Measurements from ENCODE around the gene PRMT3.
"Not testable (repeated sequence)": the region's sequence is repeated elsewhere in the genome, so short reads cannot be mapped to it uniquely, and the experiment has no call there.

PRMT3 gene

DNA sequence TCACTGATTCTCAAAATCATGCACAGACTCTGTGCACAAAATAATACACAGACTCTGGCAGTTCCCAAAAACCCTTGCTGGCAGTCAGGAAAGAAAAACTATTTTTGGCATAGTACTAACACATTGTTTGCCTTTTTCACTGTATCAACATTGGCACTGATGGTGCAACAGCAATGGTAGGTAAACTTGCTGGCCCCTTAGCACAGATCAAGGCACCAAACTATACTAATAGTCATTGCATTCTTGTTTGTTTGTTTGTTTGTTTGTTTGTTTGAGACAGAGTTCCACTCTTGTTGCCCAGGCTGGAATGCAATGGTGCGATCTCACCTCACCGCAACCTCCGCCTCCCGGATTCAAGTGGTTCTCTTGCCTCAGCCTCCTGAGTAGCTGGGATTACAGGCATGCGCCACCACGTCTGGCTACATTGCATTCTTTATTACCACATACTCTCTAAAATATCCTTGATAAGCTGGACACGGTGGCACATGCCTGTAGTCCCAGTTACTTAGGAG is 130.9 kb downstream of the PRMT3 start:
- DNase-seq (ENCODE audit: low spot score): no peak

DNA sequence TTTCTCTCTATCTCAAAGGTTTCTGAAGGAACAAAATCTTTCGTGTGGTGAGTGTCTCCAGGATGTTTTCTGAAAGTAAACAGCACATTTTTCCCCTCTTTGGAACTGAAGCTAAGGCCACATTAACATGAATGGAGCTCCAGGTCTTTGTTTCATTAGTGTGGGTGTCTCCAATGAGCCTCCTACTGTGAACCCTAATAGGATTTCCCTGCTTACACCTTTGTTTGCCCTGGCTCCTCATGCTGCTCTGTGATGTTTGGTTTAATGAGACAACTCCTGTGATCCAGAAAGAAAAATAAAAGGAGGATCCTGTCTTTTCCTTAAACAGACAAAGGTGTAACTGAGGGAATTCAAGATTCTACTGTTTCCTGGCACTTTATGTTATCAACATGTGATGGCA is 135.0 kb downstream of the PRMT3 start:
- no peak for DNase-seq (ENCODE audit: low spot score)

DNA sequence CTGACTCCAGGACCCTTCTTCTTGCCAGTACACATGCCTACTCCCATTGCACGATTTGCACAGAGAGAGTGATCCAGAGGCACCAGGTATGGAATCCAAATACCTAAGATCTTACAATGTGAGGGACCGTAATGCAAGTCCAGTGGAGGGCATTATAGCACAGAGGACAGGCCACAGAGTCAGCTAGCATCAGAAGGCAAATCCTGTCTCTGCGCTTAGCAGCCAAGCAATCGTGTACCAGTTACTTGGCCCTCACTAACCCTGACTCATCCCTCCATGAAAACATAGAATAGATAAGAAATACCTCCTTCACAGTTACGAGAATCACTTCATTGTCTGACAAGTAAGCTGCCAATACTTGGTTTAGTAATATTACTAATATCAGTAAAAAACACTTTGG is 142.2 kb downstream of the PRMT3 start:
- DNase-seq (ENCODE audit: low spot score): no peak

DNA sequence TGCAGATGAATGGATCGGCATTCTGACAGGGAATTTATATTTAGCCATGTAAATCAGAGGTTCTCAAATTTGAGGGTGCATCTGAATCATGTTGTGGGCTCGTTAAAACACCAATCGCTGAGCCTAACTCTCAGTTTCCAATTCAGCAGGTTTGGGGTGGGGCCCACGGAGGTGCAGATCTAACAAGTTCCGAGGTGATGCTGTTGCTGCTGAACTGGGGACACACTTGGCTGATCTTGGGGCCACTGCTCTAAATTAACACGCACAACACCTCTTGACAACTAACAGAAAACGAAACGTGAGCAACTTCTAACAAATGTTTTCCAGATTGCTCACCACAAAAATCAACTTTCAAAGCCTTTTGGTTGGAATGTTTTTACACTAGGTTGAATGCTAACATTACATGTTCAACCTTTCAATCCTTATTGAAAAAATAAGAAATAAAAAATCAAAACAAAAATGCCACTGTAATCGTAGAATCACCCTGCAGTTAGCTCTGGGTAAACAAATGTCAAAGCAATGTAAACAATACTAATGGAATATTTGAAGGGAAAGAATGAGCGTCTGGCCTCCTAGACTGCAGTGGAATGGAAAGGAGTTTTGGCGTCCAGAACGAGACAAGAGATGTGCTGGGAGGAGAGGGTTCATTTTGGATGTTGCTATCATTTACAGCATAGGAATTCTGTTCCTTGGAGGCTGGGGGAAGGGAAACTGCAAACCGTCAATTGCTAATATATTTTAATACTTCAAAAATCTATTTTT is 143.6 kb downstream of the PRMT3 start:
- no peak for DNase-seq (ENCODE audit: low spot score)

DNA sequence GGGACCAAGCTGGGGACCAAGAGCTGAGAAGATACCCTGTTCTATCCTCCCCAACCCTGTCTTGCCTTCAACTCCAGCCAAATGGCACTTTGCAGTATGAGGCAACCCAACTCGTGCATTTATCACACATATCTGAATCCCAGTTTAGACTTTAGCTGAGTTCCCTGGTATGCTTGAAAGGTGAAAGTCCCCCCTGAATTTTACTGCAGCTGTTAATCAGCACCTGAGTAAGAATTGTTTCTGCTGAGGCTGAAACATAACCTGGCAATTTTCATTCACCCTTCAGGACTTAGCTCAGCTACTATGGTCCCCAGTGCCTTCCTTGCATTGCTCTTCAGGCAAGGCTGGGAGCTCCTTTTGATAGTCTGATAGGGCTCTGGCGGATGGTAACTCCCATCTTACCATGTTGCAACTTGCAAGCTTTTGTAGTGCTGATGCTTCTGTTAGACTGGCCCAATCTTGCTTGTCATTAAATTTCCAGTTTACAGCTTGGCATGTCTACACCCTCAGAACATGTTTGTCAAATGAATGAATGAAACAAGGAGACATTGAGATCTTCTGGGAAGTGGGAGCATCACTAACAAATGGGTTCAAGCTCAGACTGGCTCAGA is 147.9 kb downstream of the PRMT3 start:
- DNase-seq (ENCODE audit: low spot score): no peak

DNA sequence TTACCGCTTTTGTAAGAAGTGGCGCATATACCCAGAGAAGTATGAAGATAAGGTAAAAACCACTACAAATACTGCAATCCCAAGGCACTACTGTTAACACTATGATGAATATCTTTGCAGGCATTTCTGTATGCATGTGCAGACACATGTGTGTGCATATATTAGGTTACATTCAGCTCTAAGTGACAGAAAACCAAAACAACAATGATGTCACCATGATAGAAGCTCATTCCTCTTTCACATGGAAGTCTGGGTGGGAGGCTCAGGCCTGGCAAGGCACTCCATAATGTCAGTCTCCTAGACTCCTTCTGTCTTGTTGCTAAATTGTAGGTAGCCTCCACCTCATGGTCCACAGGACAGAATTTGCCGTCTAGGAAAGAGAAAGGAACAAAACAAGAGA is 148.8 kb downstream of the PRMT3 start:
- no peak for DNase-seq (ENCODE audit: low spot score)

DNA sequence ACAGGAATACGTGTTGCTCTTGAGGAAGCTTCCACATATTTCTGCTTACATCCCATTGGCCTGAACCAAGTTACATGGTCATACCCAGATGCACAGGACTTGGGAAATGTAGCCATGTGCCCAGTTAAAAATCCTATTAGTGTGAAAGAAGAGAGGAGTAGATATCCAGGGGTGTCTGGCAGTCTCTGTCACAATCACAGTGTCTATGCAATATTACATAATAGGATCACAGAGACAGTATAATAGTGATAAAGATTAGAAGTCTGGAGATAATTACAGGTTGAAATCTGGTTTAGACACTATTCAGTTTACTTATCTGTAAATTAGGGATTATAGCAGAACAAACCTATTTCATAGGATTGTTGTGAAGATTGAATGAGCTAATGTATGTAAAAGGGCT is 149.3 kb downstream of the PRMT3 start:
- no peak for DNase-seq (ENCODE audit: low spot score)

DNA sequence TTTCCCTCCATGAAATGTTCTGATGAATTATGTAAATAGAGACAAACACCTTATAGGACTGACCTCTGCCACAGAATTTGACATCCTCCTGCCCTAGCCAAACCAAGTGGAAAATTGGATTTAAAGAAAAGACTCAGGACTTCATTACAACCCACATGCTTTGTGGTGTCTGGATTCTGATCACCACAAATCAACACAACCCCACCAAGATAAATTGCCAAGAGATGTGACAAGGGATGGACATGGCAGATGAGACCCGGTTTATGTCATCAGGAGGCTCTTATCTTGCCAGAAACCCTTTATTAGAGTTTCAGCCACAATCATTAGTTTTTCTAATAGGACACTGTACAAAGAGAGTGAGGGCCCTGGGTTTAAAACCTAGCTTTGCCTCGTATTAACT is 154.0 kb downstream of the PRMT3 start:
- no peak for DNase-seq (ENCODE audit: low spot score)

DNA sequence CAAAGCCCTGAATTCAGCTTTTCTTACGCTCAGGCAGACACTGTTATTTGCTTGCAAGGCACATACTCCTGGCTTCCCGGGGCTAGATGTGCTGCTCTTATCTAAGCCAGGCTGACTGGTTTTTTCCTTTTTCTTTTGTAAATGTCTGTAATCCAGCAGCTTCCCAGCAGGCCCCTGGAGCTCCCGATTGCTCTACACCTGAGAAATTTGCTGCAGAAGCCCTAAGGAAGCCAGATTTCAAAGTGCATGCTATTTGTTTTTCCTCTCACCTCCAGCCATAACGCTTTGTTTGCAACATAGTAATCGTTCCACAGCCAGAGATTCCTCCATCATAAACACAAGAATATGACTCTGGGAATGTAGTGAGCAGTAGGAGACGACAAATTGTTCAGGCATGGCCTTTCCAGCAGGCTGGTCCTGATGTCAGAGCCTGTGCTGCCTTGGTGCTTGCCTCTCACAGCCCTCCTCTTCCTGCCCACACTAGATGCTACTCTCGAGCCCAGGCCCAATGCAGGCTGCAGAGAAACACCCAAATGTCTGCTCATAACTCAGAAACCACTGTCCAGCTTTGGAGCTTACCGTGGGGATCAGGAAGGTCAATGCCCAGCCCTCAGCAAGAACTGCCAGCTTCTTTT is 157.2 kb downstream of the PRMT3 start:
- no peak for DNase-seq (ENCODE audit: low spot score)

DNA sequence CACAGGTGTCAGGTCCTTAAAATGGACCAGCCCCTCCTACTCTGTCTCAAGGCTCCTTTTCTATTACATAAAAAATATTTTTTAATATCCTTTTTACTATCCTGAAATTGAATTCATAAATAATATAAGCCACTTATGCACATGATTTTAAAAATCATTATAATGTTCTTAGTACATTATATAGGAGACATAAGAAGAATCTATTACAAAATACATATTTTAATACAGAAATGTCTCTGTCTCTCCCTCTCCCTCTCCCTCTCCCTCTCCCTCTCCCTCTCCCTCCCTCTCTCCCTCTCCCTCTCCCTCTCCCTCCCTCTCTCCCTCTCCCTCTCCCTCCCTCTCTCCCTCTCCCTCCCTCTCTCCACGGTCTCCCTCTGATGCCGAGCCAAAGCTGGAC is 159.9 kb downstream of the PRMT3 start:
- DNase-seq (ENCODE audit: low spot score): no peak

DNA sequence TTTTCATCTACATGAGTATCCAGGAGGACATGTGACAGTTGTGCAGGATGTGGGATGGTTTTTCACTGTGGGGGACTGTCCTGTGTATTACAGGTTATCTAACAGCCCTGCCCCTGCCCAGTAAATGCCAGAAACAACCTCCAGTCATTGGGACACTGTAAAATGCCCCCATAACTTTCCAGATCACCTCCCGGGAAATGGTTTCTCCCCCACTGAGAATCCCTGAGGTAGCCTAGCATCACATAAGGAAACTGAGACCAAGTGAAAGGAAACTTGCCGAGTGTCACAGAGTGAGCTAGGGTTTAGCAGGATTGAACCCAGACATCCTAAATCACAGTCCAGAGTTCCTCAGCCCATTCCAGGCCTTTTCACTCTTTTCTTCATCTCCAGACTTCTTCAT is 163.6 kb downstream of the PRMT3 start:
- DNase-seq (ENCODE audit: low spot score): no peak

DNA sequence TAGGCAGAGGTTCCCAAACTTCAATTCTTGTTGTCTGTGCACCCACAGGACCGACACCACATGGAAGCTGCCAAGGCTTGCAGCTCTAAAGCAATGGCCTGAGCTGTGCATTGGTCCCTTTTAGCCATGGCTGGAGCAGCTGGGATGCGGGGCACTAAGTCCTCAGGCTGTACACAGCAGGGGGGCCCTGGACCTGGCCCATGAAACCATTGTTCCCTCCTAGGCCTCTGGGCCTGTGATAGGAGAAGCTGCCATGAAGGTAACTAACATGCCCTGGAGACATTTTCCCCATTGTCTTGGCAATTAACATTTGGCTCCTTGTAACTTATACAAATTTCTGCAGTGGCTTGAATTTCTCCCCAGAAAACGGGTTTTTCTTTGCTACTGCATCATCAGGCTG is 168.3 kb downstream of the PRMT3 start:
- no peak for DNase-seq (ENCODE audit: low spot score)

DNA sequence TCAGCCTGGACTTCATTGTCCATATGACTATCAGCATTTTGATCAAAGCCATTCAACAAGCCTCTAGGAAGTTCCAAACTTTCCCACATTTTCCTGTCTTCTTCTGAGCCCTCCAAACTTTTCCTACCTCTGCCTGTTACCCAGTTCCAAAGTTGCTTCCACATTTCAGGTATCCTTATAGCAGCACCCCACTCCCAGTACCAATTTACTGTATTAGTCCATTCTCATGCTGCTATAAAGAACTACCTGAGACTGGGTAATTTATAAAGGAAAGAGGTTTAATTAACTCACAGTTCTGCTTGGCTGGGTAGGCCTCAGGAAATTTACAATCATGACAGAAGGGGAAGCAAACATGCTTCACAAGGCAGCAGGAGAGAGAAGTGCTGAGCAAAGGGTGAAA is 168.9 kb downstream of the PRMT3 start:
- DNase-seq (ENCODE audit: low spot score): not testable (repeated sequence)

DNA sequence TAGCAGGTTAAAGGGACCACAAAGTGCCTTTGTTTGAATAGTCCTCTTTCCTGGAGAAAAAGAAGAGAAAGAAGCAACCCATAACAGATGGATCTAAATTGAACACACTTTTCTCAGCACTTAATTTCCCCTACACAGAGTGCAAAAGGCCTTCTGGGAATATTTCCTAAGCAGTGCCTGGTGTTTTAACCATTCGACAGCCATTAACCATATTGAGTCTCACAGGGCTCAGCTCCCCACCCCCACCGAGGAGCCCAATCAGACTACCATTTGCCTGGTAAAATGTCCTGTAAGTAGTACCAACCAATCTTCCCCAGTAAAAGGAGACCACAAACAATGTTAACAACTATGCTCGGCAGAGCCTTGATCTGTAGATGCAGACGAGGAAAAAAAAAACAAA is 171.2 kb downstream of the PRMT3 start:
- no peak for DNase-seq (ENCODE audit: low spot score)
